ENCODE data around the gene TMEM178B. TPM values are rescaled to one million over a fixed set of nuclear protein-coding genes. Genes with fewer than 3 reads are reported as not detected.

Gene TMEM178B
- total and polyA plus RNA-seq, 8 donors: 0.42 to 3.0 (median 2.1) TPM

- intact Hi-C loops (cut with DNase I): no loop called here
- WGBS, 2 donors: 58 to 59% methylated on average over 8 of the region's 8 CpGs
- no peaks in the 10 kb centered on the region for H3K4me1 ChIP-seq
- H3K9me3 ChIP-seq: no peaks in the 10 kb centered on the region
- ATAC-seq: no peak
- FAIRE-seq: no peak
- no peak for TF ChIP-seq CTCF (IDR thresholded peaks at IDR 0.05)
- no peak overlapping the region for H3K4me3 ChIP-seq
- H3K27me3 ChIP-seq: no peaks in the 10 kb centered on the region
- H3K27ac ChIP-seq: no peak overlapping the region
- DNase-seq: no peak
- H3K36me3 ChIP-seq: no peaks in the 10 kb centered on the region
Observed at GRCh38 chr7:141301544-141301943, 227.7 kb downstream of the TMEM178B start.

- TF ChIP-seq CTCF (IDR thresholded peaks at IDR 0.05): no peak
- intact Hi-C loops (cut with DNase I): no loop called here
- ATAC-seq (no peak), DNase-seq (no peak), FAIRE-seq (no peak)
- WGBS, 2 donors: 72 to 75% methylated on average over 3 of the region's 3 CpGs
- H3K36me3 ChIP-seq: no peaks in the 10 kb centered on the region
- no peaks in the 10 kb centered on the region for H3K9me3 ChIP-seq
- no peak overlapping the region for H3K4me3 ChIP-seq
- H3K4me1 ChIP-seq: no peaks in the 10 kb centered on the region
- H3K27ac ChIP-seq: no peak overlapping the region
- H3K27me3 ChIP-seq: no peaks in the 10 kb centered on the region
Observed at GRCh38 chr7:141302617-141303016, 228.8 kb downstream of the TMEM178B start.

- no peak for DNase-seq
- WGBS, 2 donors: 60 to 64% methylated on average over 2 of the region's 2 CpGs
- Histone ChIP-seq H3K9me3 (no peaks in the 10 kb centered on the region), H3K27ac (no peak overlapping the region), H3K4me3 (no peak overlapping the region), H3K27me3 (no peaks in the 10 kb centered on the region), H3K4me1 (no peaks in the 10 kb centered on the region), H3K36me3 (no peaks in the 10 kb centered on the region)
- TF ChIP-seq CTCF (IDR thresholded peaks at IDR 0.05): no peak
- FAIRE-seq: no peak
- ATAC-seq: no peak
- intact Hi-C loops (cut with DNase I): no loop called here
Observed at GRCh38 chr7:141304291-141304690, 230.4 kb downstream of the TMEM178B start.

- ATAC-seq (no peak), DNase-seq (no peak), FAIRE-seq (no peak)
- no peaks in the 10 kb centered on the region for H3K9me3 ChIP-seq
- H3K4me1 ChIP-seq: no peaks in the 10 kb centered on the region
- no peaks in the 10 kb centered on the region for H3K27me3 ChIP-seq
- TF ChIP-seq CTCF (IDR thresholded peaks at IDR 0.05): no peak
- intact Hi-C loops (cut with DNase I): no loop called here
- H3K36me3 ChIP-seq: no peaks in the 10 kb centered on the region
- WGBS, 2 donors: 75% methylated on average over 4 of the region's 4 CpGs
- no peak overlapping the region for H3K4me3 ChIP-seq
- no peak overlapping the region for H3K27ac ChIP-seq
Observed at GRCh38 chr7:141306081-141306480, 232.2 kb downstream of the TMEM178B start.

GRCh38 chr7:141312395-141312794, 238.5 kb downstream of the TMEM178B start:
- DNase-seq (no peak), FAIRE-seq (no peak), ATAC-seq (no peak)
- H3K4me1 ChIP-seq: no peaks in the 10 kb centered on the region
- no peak for TF ChIP-seq CTCF (IDR thresholded peaks at IDR 0.05)
- intact Hi-C loops (cut with DNase I): no loop called here
- no peak overlapping the region for H3K27ac ChIP-seq
- H3K9me3 ChIP-seq: no peaks in the 10 kb centered on the region
- no peak overlapping the region for H3K4me3 ChIP-seq
- WGBS, 2 donors: 70 to 71% methylated on average over 2 of the region's 2 CpGs
- no peaks in the 10 kb centered on the region for H3K36me3 ChIP-seq
- H3K27me3 ChIP-seq: no peaks in the 10 kb centered on the region
